CD4-positive, alpha-beta T cell treated with Interleukin-12 subunit alpha and Interleukin-12 subunit beta, for 1 hour (primary cell): ENCODE data around the gene CNGB1.

Source experiments
- DNase-seq: peaks from one replicate; pipeline ENCODE4 v3.0.0-alpha.2; 2020

Gene CNGB1

DNA sequence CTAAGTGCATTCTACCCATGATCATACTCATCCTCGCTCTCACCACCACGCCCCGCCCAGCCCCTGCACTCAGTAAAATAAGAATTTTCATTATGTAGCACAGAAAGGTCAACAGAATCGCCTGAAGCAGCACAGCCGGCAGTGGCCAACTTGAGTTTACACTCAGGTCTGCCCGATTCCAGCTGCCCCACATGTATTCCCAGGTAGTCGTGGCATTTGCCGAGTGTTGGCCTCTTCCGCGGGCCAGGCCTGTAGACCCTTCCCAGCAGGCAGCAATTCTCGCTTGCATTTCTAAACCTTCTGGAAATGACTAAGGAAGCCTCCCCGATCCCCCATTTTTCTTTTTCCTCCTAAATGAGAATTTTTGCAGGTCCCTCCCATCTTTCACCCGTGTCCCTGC lies 609 bp downstream of the CNGB1 start:
- no peak for DNase-seq

DNA sequence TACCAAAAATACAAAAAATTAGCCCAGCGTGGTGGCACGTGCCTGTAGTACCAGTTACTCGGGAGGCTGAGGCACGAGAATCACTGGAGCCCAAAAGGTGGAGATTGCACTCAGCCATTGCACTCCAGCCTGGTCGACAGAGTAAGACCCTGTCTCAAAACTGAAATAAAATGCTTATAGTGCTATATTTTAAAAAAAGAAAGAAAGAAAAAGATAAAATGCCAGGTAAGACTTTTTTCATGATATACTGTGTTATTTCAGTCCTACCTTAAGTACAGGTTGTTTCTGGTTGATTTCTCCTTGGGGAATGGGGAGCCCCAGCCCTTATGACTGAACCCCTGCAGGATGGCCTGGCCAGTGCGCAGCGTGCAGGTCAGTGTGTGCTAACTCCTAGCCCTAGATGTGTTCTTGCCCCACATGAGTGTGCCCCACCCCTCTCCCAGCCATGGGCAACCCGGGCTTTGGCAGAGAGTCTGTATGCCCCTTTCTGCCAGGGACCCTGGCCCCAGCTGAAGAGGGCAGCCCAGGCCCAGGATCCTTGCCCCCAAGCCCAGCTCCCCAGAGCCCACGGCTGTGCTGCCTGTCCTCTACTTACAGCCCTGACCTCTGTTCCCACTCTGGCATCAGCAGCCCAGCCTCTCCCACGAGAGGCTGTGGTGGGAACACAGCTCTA lies 1.3 kb downstream of the CNGB1 start:
- DNase-seq: no peak

DNA sequence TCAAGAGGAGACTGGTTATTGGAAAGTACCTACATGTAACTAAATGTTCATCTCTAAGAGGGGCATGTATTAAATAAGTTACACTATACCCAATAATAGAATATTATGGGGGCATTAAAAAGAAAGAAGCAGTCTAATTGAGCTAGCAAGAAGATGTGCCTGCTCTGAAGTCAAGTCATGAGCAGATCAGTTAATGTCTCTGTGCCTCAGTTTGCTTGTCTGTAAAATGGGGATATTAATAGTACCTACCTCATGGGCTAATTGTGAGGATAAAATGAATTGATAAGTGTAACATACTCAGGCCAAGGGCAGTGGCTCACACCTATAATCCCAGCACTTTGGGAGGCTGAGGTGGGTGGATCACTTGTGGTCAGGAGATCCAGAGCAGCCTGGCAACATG lies 3.0 kb downstream of the CNGB1 start:
- DNase-seq: no peak

DNA sequence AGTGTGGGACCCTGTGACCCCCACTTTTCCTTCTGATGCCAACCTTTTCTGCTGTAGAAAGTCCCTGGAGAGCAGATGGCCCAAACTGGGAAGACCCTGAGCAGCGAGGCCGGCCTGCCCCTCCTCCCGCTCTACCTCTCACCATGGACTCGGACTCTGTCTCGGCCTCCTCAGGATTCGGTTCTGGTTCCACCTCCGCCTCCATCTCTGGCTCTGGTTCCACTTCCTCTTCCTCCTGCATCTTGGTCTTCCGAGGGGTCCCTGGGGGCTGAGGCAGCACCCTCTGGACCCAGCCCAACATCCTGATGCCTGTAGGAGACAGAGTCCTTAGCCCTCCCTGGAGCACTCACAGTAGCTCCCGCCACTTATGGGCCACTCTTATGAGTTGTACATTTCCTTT lies 3.9 kb downstream of the CNGB1 start:
- DNase-seq: no peak

DNA sequence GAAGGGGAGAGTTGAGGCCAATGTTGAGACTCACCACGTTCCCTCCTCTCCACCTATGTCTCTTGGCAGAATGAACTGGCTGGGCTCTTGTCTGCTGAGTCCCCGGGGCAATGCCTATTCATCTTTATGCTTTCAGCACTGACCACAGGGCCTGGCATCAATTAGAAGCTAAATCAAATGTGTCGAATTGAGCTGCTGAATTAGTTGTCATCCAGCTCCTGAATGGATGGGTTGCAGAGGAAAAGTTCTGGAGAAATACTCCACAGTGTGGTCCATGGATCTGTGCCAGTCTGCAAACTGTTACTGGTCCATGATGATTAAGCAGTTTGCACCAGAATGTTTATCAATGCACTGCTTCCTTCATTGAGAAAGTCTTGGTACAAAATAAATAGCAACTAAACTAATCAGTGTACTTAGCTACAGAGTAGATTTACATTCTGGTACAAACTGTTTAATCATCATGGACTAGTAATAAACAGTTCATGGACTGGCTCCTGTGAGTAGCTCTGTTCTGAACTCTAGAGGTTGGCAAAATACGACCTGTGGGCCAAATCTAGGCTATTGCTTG lies 4.6 kb downstream of the CNGB1 start:
- no peak for DNase-seq

DNA sequence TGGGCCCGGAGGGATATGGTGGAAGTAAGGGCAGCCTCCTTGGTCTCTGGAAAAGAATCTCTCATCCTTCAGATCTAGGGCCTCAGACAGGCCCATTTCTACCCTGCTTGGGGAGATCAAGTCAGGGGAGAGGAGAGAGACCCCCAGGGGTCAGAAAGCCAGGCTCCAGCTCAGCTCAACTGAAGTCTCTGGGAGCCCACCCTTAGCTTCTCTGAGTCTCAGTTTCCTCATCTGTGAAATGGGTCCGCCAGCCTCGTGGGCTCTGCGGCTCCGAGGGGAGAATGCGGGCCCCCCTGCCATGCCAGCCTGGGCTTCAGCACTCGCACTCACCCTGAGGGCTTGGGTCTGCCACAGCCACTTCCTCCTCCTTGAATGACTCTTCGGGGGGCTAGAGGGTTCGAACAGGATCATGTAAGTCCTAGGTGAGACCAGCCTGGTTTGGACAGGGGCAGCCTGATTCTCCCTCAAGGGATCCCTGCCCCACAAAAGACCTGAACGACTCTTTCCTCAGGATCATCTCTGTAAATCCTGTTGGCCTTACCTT lies 6.7 kb downstream of the CNGB1 start:
- DNase-seq: no peak

DNA sequence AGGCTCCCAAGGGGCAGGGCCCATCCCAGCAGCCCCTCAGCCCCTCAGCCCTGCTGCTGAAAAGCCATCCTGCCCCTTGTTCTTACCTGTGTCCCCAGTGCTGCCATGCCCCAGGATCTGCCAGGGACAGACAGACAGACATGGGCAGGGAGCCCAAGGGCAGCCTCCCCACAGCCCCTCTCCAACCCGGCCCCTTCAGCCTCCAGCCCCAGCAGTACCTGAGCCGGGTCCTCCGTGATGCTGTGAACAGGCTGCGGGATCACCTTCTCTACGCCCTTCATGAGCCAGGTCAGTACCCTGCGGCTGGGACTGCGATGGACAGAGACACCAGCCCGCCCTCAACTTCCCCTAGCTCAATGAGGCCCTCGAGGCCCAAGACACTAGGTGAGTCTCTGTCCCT lies 8.2 kb downstream of the CNGB1 start:
- DNase-seq: no peak

DNA sequence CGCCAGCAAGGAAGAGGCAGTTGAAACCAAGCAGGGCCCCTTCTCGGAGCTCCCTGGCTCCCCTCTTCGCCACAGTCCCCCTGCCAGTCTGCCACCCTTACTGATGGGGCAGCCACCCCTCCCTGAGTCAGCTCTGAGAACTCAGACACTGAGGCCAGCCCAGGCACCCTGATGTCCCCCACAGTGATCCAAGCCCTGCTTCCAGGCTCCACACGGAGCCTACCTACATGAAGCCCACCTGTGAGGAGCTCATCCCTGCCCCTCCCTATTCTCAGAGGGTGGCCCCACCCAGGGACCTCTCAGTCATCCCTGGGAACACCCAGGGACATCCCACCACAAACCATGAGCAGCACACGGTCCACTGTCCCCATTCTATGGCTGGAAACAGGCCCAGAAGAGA lies 8.9 kb downstream of the CNGB1 start:
- DNase-seq: no peak

DNA sequence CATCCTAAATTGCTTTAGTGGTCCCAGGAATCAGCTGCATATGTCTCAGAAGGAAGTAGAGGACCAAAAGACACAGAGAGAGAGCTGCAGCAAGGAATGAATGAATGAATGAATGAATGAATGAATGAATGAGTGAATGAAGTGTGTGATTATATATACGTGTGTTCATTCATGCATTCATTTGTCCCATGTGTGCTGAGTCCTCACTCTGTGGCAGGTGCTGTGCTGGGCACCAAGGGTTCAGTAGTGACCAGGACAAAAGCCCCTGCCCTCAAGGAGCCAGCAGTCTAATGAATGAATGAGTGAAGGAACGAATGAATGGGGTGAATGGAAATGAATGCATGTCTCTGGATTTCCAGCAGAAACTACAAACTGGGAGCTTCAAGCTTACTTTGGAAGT lies 9.4 kb downstream of the CNGB1 start:
- DNase-seq: no peak

DNA sequence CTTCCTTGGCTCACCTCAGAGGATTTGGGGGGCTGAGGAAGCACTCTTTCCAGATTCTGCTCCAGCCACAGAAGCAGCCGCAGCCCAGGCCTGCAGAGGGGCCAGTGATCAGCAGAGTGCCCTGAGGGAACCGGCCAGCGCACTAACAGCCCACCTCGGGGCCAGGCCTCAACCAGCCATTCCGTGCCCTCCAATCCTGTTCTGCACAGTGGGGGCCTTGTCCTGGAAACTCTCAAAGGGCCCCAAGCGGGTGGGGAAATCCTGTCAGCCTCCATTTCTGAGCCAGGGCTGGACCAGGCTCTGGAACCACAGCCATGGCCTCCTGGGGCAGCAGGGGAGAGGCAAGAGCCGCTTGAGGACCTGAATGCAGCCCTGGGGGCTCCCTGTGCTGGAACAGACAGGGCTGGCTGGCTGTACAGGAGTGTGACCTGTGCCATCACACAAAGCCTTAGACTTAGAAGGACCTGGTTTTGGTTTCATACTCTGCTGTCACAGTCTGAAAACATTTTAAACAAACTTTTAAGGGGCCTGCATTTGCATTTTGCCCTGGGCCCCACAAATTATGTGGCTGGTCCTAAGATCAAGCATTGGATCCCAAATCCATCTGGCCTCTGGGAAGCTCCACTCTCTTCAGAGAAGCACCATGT lies 10.0 kb downstream of the CNGB1 start:
- no peak for DNase-seq

DNA sequence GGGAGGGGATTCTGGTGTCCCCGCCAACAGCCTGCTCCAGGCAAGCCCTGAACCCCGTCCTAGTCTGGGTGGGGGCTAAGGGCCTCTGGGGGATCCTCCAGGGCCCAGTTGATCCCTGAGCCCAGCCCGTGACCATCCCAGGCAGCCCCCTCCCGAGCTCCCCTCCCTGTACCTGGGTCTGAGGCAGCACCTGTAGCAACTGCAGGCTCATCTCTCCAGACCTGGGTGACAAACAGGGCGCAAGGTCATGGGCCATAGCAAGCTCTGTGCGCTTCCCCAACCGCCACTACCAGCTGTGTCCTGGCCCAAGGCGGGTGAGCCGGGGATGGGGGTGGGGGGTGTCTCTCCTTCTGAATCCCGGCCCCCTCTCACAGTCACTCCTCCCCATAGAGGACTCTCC lies 10.6 kb downstream of the CNGB1 start:
- no peak for DNase-seq

DNA sequence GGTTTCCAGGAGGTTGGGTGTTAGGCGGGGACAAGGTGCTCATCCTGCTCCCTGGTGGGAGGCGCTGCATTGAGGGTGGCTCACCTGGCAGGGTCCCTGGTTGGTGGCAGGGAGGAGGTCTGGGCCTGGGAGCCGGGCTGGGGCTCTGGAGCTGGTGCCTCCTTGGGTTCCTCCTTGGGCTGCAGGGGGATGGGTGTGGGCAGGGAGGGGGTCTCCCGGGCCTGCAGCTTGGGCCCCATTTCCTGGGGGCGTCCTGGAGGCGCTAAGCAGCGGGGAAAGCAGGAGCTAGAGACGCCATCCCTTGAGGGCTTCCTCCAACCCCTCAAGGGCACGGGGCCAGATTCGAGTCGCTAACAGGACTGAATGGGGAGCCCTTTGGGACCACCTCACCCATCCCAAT lies 11.1 kb downstream of the CNGB1 start:
- no peak for DNase-seq

DNA sequence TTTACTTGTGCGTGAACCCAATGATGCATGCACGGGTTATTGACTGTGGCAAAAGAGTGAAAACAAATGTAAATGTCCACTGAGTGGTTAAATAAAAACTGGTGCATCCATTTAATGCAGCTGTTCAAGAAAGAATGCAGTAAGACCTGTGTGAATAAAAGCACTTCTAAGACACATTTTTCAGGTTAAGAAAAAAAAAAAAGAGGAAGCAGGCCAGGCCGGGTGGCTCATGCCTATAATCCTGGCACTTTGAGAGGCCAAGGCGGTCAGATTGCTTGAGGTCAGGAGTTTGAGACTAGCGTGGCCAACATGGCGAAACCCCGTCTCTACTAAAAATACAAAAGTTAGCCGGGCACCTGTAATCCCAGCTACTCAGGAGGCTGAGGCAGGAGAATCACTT lies 11.8 kb downstream of the CNGB1 start:
- DNase-seq: no peak

DNA sequence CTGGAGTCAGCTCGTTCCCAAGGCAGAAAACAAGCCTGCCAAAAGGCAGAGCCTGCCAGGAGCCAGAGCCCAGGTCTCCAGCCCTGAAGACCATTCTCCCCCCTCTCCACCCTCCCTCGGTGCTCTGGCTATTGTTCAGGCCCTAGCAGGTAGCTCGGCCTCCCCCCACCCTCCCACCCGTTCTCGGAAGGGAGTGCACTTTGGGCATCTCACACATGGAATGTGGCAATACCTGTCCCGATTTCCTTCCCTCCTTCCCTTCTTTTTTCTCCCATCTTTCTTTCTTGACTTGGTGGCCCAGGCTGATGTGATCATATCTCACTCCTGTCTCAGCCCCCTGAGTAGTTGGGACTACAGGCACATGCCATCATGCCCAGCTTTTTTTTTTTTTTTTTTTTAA lies 12.4 kb downstream of the CNGB1 start:
- no peak for DNase-seq

DNA sequence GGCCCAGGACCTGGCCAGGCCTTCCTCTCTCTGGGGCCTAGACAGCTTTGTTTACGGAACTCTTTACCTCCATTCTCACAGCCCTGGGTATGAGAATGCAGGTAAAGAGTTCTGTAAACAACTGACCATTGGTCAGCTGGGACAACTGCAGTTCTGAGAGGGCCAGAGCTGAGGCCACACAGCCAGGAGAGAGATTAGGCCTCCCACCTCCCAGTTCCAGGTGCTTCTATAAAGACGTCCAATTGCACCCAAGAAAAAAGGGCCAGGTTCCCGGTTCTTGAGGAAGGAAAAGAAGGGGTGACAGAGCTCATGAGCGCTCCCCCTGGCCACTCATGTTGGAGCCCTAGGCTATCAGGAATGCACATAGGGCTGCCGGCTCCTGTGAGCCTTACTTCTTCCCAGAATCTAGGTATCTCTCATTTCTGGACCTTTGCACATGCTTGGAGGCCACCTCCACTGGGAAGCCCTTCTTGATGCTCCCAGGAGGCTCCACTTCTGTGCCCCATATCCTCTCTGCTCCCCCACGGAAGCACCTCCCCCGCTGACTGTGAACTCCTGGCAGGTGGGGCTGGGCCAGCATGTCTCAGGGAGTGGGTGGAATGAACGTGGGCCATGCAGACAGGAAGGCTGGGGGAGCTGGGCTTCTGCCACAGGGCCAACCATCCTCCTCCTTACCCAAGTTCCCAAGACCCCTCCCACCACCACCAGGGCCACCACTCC lies 13.1 kb downstream of the CNGB1 start:
- no peak for DNase-seq

DNA sequence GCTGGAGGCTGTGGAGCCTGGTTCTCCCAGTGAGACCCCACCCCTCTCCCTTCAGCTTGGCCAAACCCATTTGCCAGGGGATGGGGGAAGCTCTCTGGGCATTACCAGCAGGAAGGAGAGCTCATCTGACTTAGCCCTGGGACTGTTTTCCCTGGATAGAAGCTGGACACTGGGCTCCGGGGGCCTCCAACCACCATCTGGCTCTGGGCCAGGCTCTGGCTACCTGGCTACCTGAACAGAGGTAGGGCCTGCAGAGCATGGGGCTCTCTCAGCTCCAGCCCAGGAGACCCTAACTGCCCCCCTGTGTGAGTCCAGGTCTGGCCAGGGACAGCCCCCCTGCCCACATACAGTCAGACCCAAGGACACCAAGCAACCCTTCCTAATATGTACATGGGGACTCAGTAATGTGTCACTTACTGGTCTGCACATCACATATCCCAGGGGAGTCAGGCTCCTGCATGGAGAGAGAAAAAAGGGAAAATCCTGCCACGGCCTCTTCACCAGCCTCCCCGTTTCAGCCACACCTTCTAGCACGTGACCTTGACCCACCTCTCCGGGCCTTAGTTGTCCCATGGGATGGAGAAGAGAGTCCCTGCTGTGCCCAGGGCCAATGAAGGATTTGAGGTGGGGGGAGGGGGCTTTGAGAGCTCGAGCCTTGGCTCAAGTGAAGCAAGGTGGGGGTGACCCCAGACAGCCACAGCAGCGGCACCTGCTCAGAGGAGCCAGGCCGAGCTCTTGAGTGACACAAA lies 13.8 kb downstream of the CNGB1 start:
- no peak for DNase-seq

DNA sequence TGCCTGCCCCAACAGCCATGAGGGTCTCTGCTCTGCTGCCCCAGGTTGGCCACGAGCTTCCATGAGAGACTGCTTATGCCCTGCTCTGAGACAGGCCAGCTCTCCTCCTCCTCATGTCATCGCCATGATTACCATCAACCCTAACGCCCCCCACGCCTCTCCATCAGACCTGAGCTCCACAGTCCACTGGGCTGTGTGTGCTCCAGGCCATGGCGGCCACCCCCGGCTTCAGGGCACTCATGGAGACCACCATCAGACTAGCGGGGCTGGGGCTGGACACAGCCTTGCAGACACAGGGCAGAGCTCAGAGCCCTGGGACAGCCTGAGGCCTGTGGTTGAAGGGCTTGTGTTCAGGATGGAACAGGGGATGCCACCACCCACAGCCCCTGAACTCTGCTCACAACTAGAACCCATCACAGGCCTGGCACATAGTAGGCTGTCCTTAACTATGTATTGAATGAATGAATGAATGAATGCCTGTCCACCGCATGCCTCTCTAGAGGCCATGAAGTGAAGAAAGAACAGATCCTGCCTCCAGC lies 14.6 kb downstream of the CNGB1 start:
- no peak for DNase-seq

DNA sequence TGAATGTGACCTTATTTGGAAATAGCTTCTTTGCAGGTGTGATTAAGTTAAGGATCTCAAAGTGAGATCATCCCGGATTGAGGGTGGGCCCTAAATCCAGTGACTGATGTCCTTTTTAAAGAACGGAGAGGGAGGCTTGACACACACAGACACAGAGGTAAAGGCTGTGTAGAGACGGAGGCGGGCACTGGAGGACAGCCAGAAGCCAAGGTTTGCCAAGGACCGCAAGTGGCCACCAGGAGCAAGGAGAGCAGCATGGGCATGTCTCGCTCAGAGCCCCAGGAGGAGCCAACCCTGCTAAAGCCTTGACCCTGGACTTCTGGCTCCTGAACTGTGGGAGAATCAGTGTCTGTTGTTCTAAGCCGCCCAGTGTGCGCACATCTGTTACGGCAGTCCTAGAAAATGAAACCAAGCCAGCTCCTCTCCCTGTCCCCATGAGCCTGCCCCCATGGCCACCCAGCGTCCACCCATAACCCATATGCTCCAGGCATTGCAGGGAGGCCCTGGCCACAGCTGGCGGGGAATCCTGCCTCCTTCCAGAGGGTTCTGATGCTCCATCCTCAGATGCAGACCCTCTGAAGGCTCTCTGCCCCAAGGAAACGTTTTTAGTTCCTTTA lies 15.2 kb downstream of the CNGB1 start:
- DNase-seq: no peak

DNA sequence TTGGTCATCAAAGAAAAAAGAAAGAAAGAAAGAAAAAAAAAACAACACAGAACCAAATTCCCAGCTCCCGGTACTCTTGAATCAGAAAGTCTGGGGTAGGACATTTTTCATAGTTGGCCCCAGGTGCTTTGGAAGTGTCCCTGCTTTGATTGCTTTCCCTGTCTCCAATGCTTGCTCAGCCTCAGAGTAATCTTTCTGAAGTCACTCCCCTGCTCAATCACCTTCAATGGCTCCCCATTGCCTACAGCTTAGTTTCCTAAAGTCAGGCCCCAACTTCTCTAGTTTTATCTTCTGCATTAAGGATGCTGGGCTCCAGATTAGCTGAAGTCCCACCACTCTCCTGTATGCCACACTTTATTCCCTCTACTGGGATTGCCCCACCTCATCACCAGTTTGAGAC lies 17.1 kb downstream of the CNGB1 start:
- no peak for DNase-seq

DNA sequence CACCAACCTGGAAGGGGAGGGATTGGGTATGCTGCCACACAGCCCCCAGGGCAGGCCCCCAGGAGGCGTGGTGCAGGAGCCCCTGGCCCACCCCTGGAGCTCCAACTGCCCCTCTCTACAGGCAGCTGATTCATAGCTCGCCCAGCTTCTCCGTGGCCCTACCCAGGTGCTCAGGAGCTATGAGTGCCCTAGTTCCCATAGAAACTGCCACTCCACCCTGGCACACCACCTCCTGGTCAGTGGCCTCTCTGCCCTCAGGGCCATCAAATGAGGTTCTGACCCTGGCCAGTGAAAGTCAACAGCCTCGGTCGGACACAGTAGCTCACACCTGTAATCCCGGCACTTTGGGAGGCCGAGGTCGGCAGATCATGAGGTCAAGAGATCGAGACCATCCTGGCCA lies 18.0 kb downstream of the CNGB1 start:
- DNase-seq: no peak

DNA sequence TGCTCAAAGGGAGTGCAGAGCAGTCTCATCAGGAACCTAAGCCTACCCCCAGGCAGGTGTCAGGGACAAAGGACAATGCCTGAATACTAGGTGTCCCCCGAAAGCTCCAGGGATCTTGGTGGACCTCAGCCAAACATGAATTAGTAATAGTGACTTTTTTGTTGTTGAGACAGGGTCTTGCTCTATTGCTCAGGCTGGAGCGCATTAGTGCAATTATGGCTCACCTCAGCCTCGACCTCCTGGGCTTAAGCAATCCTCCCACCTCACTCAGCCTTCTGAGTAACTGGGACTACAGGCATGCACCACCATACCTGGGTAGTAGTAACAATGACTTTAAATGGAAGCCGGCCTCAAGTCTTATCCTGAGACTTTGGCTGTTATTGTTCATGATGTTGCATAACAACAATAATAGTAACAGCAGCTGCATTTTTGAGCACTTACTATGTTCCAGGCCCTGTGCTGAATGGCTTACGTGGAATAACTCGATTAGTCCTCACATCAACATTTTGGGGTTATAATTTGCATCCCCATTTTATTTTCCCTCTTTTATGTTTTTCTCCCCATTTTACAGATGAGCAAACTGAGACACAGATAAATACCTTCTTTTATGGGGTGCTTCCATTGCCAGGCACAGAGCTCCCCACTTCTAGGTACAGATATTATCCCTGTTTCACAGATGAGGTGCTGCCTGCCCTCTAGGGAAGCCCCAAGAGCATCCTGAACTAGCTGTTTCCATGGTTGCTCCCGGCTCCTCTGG lies 19.5 kb downstream of the CNGB1 start:
- no peak for DNase-seq

DNA sequence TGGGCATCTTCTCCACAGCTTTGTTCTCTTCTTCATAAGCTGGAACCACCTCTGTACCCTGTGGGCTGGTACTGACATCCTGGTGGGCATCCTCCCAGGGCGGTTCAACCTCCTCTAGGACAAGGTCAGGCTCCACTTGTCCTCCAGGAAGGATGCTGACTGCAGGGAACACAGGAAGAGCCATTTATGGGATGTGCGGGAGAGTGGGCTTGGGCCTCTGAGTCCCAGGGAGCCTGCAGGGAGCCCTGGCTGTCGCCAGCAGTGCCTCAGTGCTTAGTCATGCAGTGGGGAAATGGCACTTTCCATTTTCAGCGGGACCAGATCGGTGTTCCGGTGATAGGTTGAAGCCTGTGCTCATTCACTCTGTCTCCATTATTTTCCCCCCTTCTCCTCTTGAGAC lies 20.5 kb downstream of the CNGB1 start:
- no peak for DNase-seq
